HCT116 (cell line): ENCODE results near the gene FAM131B. TPM values are rescaled to one million over a fixed set of nuclear protein-coding genes. Genes with fewer than 3 reads are reported as not detected.

Experiments used
- ATAC-seq: fragments of 200-7000 bp; cut with Tn5 transposase; 2 replicates; pipeline ENCODE4 v1.9.1; 2020; ENCODE audit warnings: mild to moderate bottlenecking, moderate library complexity
- BruUV-seq: library from RNA; stranded (reverse); fragments of 400-500 nt; replicated peaks from 2 replicates; lab custom pipeline; 2021; lab: Mats Ljungman, UMichigan
- CTCF ChIA-PET: fragments of 300-600 bp; sonication (Branson Sonifier 250); formaldehyde crosslinking; loops from one replicate; lab custom pipeline; 2021; ENCODE audit warnings: antibody characterized with exemption; lab: Charles Lee
- POLR2A ChIA-PET: fragments of 300-600, 350-600 bp; sonication (Branson Sonifier 250); formaldehyde crosslinking; loops from one replicate; lab custom pipeline; 2021; ENCODE audit warnings: antibody characterized with exemption; lab: Charles Lee
- RAD21 ChIA-PET, 2 experiments: fragments of 300-600 bp; sonication (Branson Sonifier 250); formaldehyde crosslinking; loops; one replicate each; lab custom pipeline; 2023; ENCODE audit warnings: low total read pairs in 2 of 2; ENCODE audit not compliant: uncharacterized antibody in 2 of 2, unreplicated experiment in 2 of 2, low non-redundant PET in 1 of 2; lab: Charles Lee
- DNase-seq: peaks from one replicate; pipeline ENCODE4 v3.0.0-alpha.2; 2010; ENCODE audit warnings: low read depth, low spot score
- H2AFZ ChIP-seq: fragments of 200-600 bp; shearing (Covaris generic), sonication (generic); 2 replicates; pipeline ENCODE4 v1.6.1; 2017; ENCODE audit warnings: low read depth, mixed run types, mixed read lengths, antibody characterized with exemption, low read length; ENCODE audit not compliant: poor library complexity, severe bottlenecking
- H3K27ac ChIP-seq: 2 replicates; pipeline ENCODE4 v1.5.1; 2012; ENCODE audit warnings: low read depth, low read length
- H3K27me3 ChIP-seq: fragments of 200-600 bp; sonication (generic); 2 replicates; pipeline ENCODE4 v1.6.1; 2016; ENCODE audit warnings: mixed run types, low read length, mixed read lengths; ENCODE audit not compliant: insufficient read depth
- H3K36me3 ChIP-seq, 2 experiments: fragments of 200-500 bp in 1 of 2; fragments of 200-600 bp in 1 of 2; sonication (Bioruptor generic) in 1 of 2; sonication (generic) in 1 of 2; 2 replicates each; pipeline versions ENCODE4 v1.5.1 to v1.6.1; 2014 to 2016; ENCODE audit warnings: low read length in 2 of 2, inconsistent platforms in 1 of 2, mixed read lengths in 1 of 2, mixed run types in 1 of 2; ENCODE audit not compliant: insufficient read depth in 2 of 2, control insufficient read depth in 1 of 2
- H3K4me1 ChIP-seq, 2 experiments: fragments of 200-600 bp in 1 of 2; sonication (generic) in 1 of 2; 2 replicates each; pipeline versions ENCODE4 v1.5.1 to v1.6.1; 2012 to 2017; ENCODE audit warnings: low read length in 2 of 2, inconsistent platforms in 1 of 2, mild to moderate bottlenecking in 1 of 2, mixed read lengths in 1 of 2, mixed run types in 1 of 2, moderate library complexity in 1 of 2; ENCODE audit not compliant: insufficient read depth in 2 of 2, control insufficient read depth in 1 of 2
- H3K4me2 ChIP-seq: fragments of 200-600 bp; sonication (generic); 2 replicates; pipeline ENCODE4 v1.6.1; 2017; ENCODE audit warnings: mixed run types, low read length, mixed read lengths
- H3K4me3 ChIP-seq, 2 experiments: fragments of 200-600 bp in 1 of 2; sonication (generic) in 1 of 2; replicated peaks in 1 of 2; 2 replicates each; pipeline ENCODE4 v1.5.1; 2011 to 2016; ENCODE audit warnings: low read length in 2 of 2, control low read depth in 1 of 2, low read depth in 1 of 2, mild to moderate bottlenecking in 1 of 2, mixed read lengths in 1 of 2, mixed run types in 1 of 2
- H3K79me2 ChIP-seq: fragments of 200-600 bp; sonication (generic); 2 replicates; pipeline ENCODE4 v1.6.1; 2017; ENCODE audit warnings: mild to moderate bottlenecking, mixed run types, low read length, moderate library complexity, mixed read lengths; ENCODE audit not compliant: insufficient read depth
- H3K9ac ChIP-seq: fragments of 200-600 bp; sonication (generic); 2 replicates; pipeline ENCODE4 v1.6.1; 2016; ENCODE audit warnings: low read length, mixed read lengths
- H3K9me2 ChIP-seq: fragments of 200-600 bp; sonication (generic), shearing (Covaris generic); 2 replicates; pipeline ENCODE4 v1.6.1; 2017; ENCODE audit warnings: mixed run types, mild to moderate bottlenecking, moderate library complexity; ENCODE audit not compliant: insufficient read depth
- H3K9me3 ChIP-seq, 2 experiments: fragments of 200-500 bp in 1 of 2; fragments of 200-600 bp in 1 of 2; sonication (Bioruptor generic) in 1 of 2; sonication (generic) in 1 of 2; 2 replicates each; pipeline ENCODE4 v1.6.1; 2014 to 2017; ENCODE audit warnings: low read length in 2 of 2, mixed read lengths in 2 of 2, inconsistent platforms in 1 of 2, low read depth in 1 of 2, mild to moderate bottlenecking in 1 of 2, mixed run types in 1 of 2, moderate library complexity in 1 of 2; ENCODE audit not compliant: control insufficient read depth in 1 of 2, insufficient read depth in 1 of 2
- H4K20me1 ChIP-seq: fragments of 200-600 bp; sonication (generic), shearing (Covaris generic); 2 replicates; pipeline ENCODE4 v1.6.1; 2017; ENCODE audit warnings: mixed run types, mild to moderate bottlenecking, moderate library complexity; ENCODE audit not compliant: insufficient read depth
- CEBPB ChIP-seq: IDR thresholded peaks from 2 replicates; pipeline ENCODE4 v1.6.1; 2012; ENCODE audit warnings: low read depth
- EZH2phosphoT487 ChIP-seq: fragments of 200-600 bp; IDR thresholded peaks from 2 replicates; pipeline ENCODE4 v1.6.1; 2018; ENCODE audit warnings: antibody characterized with exemption, borderline replicate concordance
- JUND ChIP-seq: IDR thresholded peaks from 2 replicates; pipeline ENCODE4 v1.6.1; 2012
- POLR2A ChIP-seq: IDR thresholded peaks from 2 replicates; pipeline ENCODE4 v1.7.0; 2011; ENCODE audit warnings: borderline replicate concordance; ENCODE audit not compliant: insufficient read depth, insufficient read length; ENCODE audit errors: extremely low read depth
- POLR2AphosphoS5 ChIP-seq: IDR thresholded peaks from 2 replicates; pipeline ENCODE4 v1.6.1; 2011; ENCODE audit warnings: mild to moderate bottlenecking, low read depth, low read length, moderate library complexity
- RAD21 ChIP-seq: IDR thresholded peaks from 2 replicates; pipeline ENCODE4 v1.6.1; 2012; ENCODE audit warnings: low read depth, mild to moderate bottlenecking
- SIN3A ChIP-seq: IDR thresholded peaks from 2 replicates; pipeline ENCODE4 v1.6.1; 2012; ENCODE audit warnings: low read depth
- SP1 ChIP-seq: IDR thresholded peaks from 2 replicates; pipeline ENCODE4 v1.6.1; 2012; ENCODE audit warnings: low read depth
- SRF ChIP-seq: IDR thresholded peaks from 2 replicates; pipeline ENCODE4 v1.6.1; 2012; ENCODE audit warnings: low read depth
- TCF7L2 ChIP-seq: IDR thresholded peaks from 2 replicates; pipeline ENCODE4 v1.7.0; 2011; ENCODE audit warnings: borderline replicate concordance, inconsistent platforms; ENCODE audit not compliant: insufficient read depth, insufficient read length; ENCODE audit errors: extremely low read depth
- YY1 ChIP-seq: IDR thresholded peaks from 2 replicates; pipeline ENCODE4 v1.6.1; 2011; ENCODE audit warnings: low read length, low read depth, moderate library complexity, mild to moderate bottlenecking; ENCODE audit not compliant: insufficient replicate concordance; ENCODE audit errors: extremely low read depth
- ZFX ChIP-seq: fragments of 450-650 bp; IDR thresholded peaks from 2 replicates; pipeline ENCODE4 v1.6.1; 2017
- ZNF274 ChIP-seq: fragments of 200-500 bp; sonication (Bioruptor generic); IDR thresholded peaks from 2 replicates; pipeline ENCODE4 v1.6.1; 2014; ENCODE audit warnings: mild to moderate bottlenecking, low read depth, low read length, inconsistent platforms
- intact Hi-C: fragments of 100-400 bp; cut with micrococcal nuclease; formaldehyde crosslinking; loops from 2 replicates; pipeline ENCODE4 v1.10.0; 2022
- total RNA-seq: library from RNA; stranded (reverse); gene quantifications from one replicate; pipeline ENCODE4 v1.2.1, GENCODE V29; 2021; ENCODE audit not compliant: unreplicated experiment
- TF ChIP-seq, protein P1 (sequence below), 3 experiments: fragments of 200-600 bp in 1 of 3; sonication (generic) in 1 of 3; IDR thresholded peaks in 2 of 3; conservative IDR thresholded peaks in 1 of 3; 2 replicates each; pipeline ENCODE4 v1.5.1; 2012 to 2017; ENCODE audit warnings: low read depth in 2 of 3, low read length in 2 of 3, antibody characterized with exemption in 1 of 3, borderline replicate concordance in 1 of 3, control low read depth in 1 of 3, mild to moderate bottlenecking in 1 of 3, mixed read lengths in 1 of 3, mixed run types in 1 of 3, moderate library complexity in 1 of 3; ENCODE audit not compliant: insufficient read depth in 1 of 3
- TF ChIP-seq, protein P2 (sequence below): IDR thresholded peaks from 2 replicates; pipeline ENCODE4 v1.6.1; 2012

FAM131B gene
- total RNA-seq, 1 experiment from 2014 or later, result 0.20 TPM

DNA sequence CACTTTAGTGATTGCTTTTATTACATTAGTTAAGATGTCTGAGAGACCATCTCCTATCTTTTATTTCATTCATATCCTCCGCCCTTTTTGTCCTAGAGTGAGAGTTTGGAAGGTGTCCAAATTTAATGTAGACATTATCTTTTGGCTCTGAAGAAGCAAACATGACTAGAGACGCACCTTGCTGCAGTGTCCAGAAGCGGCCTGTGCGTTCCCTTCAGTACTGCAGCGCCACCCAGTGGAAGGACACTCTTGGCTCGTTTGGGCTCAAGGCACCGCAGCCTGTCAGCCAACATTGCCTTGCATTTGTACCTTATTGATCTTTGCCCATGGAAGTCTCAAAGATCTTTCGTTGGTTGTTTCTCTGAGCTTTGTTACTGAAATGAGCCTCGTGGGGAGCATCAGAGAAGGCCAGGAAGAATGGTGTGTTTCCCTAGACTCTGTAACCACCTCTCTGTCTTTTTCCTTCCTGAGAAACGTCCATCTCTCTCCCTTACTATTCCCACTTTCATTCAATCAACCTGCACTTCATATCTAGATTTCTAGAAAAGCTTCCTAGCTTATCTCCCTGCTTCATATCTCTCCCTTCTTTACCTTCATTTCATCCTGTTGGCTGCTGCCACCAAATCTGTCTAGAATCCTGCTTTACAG, 57.0 kb downstream of the FAM131B start:
- Histone ChIP-seq H2AFZ (no peak overlapping the region), H3K9ac (no peak overlapping the region), H3K9me3 (no peaks in the 10 kb centered on the region), H4K20me1 (no peaks in the 10 kb centered on the region), H3K4me2 (no peak overlapping the region), H3K9me2 (no peaks in the 10 kb centered on the region), H3K27ac (no peak overlapping the region), H3K79me2 (0 out of 2 replicates have a peak, but pooled peaks cover 4% of the 10 kb centered on the region), H3K4me1 (no peaks in the 10 kb centered on the region), H3K27me3 (no peaks in the 10 kb centered on the region), H3K4me3 (no peak overlapping the region), H3K36me3 (peaks cover 54 to 67% of the 10 kb centered on the region in 2 experiments)
- intact Hi-C loops, result loop anchor here (1.0 to 5.0 kb wide), 2 partner anchors 65 to 298 kb away; no protein-coding TSS in a partner anchor
- POLR2A ChIA-PET, result no interaction called here
- DNase-seq (peak; percentile 44), ATAC-seq (peak; percentile 97)
- CTCF ChIA-PET, result interaction anchor here (0.9 to 1.0 kb wide), 2 partner anchors 65 to 90 kb away, joined by 3 read pairs; no protein-coding TSS in a partner anchor
- no TSS peak for BruUV-seq
- RAD21 ChIA-PET, result no interaction called here
- TF ChIP-seq POLR2A, result no peak
- TF ChIP-seq, protein P1, sequence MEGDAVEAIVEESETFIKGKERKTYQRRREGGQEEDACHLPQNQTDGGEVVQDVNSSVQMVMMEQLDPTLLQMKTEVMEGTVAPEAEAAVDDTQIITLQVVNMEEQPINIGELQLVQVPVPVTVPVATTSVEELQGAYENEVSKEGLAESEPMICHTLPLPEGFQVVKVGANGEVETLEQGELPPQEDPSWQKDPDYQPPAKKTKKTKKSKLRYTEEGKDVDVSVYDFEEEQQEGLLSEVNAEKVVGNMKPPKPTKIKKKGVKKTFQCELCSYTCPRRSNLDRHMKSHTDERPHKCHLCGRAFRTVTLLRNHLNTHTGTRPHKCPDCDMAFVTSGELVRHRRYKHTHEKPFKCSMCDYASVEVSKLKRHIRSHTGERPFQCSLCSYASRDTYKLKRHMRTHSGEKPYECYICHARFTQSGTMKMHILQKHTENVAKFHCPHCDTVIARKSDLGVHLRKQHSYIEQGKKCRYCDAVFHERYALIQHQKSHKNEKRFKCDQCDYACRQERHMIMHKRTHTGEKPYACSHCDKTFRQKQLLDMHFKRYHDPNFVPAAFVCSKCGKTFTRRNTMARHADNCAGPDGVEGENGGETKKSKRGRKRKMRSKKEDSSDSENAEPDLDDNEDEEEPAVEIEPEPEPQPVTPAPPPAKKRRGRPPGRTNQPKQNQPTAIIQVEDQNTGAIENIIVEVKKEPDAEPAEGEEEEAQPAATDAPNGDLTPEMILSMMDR (IDR thresholded peaks at IDR 0.05 in 2 of 3, conservative IDR thresholded peaks at IDR 0.05 in 1 of 3; ENCODE audit: borderline replicate concordance in 1 of 3, insufficient read depth in 1 of 3, low read depth in 2 of 3, low read length in 2 of 3), result peak; percentile 70 to 92 (median 89)
- TF ChIP-seq RAD21, result peak; percentile 76

DNA sequence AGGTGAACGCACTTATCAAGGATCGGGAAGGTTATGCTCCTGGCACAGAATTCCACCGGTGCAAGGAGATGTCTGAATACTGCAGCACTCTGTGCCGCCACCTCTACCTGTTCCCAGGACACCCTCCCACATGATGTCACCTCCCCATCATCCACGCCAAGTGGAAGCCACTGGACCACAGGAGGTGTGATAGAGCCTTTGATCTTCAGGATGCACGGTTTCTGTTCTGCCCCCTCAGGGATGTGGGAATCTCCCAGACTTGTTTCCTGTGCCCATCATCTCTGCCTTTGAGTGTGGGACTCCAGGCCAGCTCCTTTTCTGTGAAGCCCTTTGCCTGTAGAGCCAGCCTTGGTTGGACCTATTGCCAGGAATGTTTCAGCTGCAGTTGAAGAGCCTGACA, 57.6 kb downstream of the FAM131B start:
- ChIA-PET CTCF (interaction anchor here (0.9 to 1.0 kb wide), 2 partner anchors 65 to 89 kb away, joined by 3 read pairs; no protein-coding TSS in a partner anchor), RAD21 (no interaction called here), POLR2A (no interaction called here)
- Histone ChIP-seq H3K4me2 (no peak overlapping the region), H4K20me1 (no peaks in the 10 kb centered on the region), H3K36me3 (peaks cover 57 to 74% of the 10 kb centered on the region in 2 experiments), H3K9me2 (no peaks in the 10 kb centered on the region), H3K4me1 (no peaks in the 10 kb centered on the region), H3K27ac (no peak overlapping the region), H3K9ac (no peak overlapping the region), H3K27me3 (no peaks in the 10 kb centered on the region), H2AFZ (no peak overlapping the region), H3K79me2 (peaks cover 4% of the 10 kb centered on the region; the same call in 1 of the 2 replicates), H3K9me3 (no peaks in the 10 kb centered on the region), H3K4me3 (no peak overlapping the region)
- BruUV-seq, result no TSS peak
- intact Hi-C loops, result loop anchor here (1.0 to 5.0 kb wide), 3 partner anchors 65 to 298 kb away; partner anchors contain the start of gene EPHA1
- DNase-seq (no peak), ATAC-seq (0 out of 2 replicates have a peak, but pooled peaks have one; percentile 12)
- TF ChIP-seq ZNF274, result no peak
- TF ChIP-seq POLR2A, result no peak
- TF ChIP-seq POLR2AphosphoS5, result no peak
- TF ChIP-seq, protein P2, sequence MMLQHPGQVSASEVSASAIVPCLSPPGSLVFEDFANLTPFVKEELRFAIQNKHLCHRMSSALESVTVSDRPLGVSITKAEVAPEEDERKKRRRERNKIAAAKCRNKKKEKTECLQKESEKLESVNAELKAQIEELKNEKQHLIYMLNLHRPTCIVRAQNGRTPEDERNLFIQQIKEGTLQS, result no peak
- no peak for TF ChIP-seq SP1
- TF ChIP-seq JUND, result no peak
- TF ChIP-seq EZH2phosphoT487, result no peak
- TF ChIP-seq, protein P1 (IDR thresholded peaks at IDR 0.05 in 2 of 3, conservative IDR thresholded peaks at IDR 0.05 in 1 of 3; ENCODE audit: borderline replicate concordance in 1 of 3, insufficient read depth in 1 of 3, low read depth in 2 of 3, low read length in 2 of 3), result no peak
- no peak for TF ChIP-seq SRF
- no peak for TF ChIP-seq YY1
- no peak for TF ChIP-seq TCF7L2
- no peak for TF ChIP-seq CEBPB
- no peak for TF ChIP-seq SIN3A
- no peak for TF ChIP-seq ZFX
